Caco-2 (cell line): ENCODE results near the gene GSDME. TPM values are rescaled to one million over a fixed set of nuclear protein-coding genes. Genes with fewer than 3 reads are reported as not detected.

Source experiments
- BruUV-seq: library from RNA; stranded (reverse); fragments of 400-500 nt; replicated peaks from 2 replicates; lab custom pipeline; 2021; lab: Mats Ljungman, UMichigan
- CTCF ChIA-PET: fragments of 300-600 bp; sonication (Branson Sonifier 250); formaldehyde crosslinking; loops from one replicate; lab custom pipeline; 2022; ENCODE audit warnings: antibody characterized with exemption; lab: Charles Lee
- POLR2A ChIA-PET: fragments of 300-600 bp; sonication (Branson Sonifier 250); formaldehyde crosslinking; loops from one replicate; lab custom pipeline; 2022; ENCODE audit warnings: antibody characterized with exemption; lab: Charles Lee
- DNase-seq, 2 experiments: peaks; one replicate each; pipeline versions ENCODE4 v3.0.0 to v3.0.0-alpha.2; 2020 to 2022
- H3K27me3 ChIP-seq: replicated peaks from 2 replicates; pipeline ENCODE4 v1.6.0; 2011; ENCODE audit warnings: low read length; ENCODE audit not compliant: control insufficient read depth, insufficient read depth
- H3K36me3 ChIP-seq: 2 replicates; pipeline ENCODE4 v1.5.1; 2011; ENCODE audit warnings: low read length; ENCODE audit not compliant: control insufficient read depth, insufficient read depth
- H3K4me1 ChIP-seq: fragments of 250-450 bp; sonication (Bioruptor Pico); 2 replicates; pipeline ENCODE4 v1.5.1; 2020; ENCODE audit warnings: mild to moderate bottlenecking
- H3K4me3 ChIP-seq: 2 replicates; pipeline ENCODE4 v1.5.1; 2011; ENCODE audit warnings: low read depth, mild to moderate bottlenecking, control low read depth, low read length
- H3K9me3 ChIP-seq: fragments of 250-450 bp; sonication (Bioruptor Pico); 2 replicates; pipeline ENCODE4 v1.5.1; 2020; ENCODE audit warnings: mild to moderate bottlenecking, moderate library complexity
- H3K27ac Mint-ChIP-seq: one replicate; pipeline ENCODE4 v1.8.0; 2022; ENCODE audit warnings: mixed read lengths; ENCODE audit not compliant: unreplicated experiment
- H3K27me3 Mint-ChIP-seq: one replicate; pipeline ENCODE4 v1.8.0; 2022; ENCODE audit warnings: mixed read lengths; ENCODE audit not compliant: insufficient read depth, unreplicated experiment
- H3K36me3 Mint-ChIP-seq: one replicate; pipeline ENCODE4 v1.8.0; 2022; ENCODE audit warnings: mild to moderate bottlenecking, mixed read lengths; ENCODE audit not compliant: insufficient read depth, unreplicated experiment
- H3K4me1 Mint-ChIP-seq: one replicate; pipeline ENCODE4 v1.8.0; 2022; ENCODE audit warnings: low read depth, mixed read lengths; ENCODE audit not compliant: unreplicated experiment
- H3K4me3 Mint-ChIP-seq: one replicate; pipeline ENCODE4 v1.8.0; 2022; ENCODE audit warnings: mild to moderate bottlenecking, moderate library complexity, mixed read lengths; ENCODE audit not compliant: unreplicated experiment
- H3K9me3 Mint-ChIP-seq: one replicate; pipeline ENCODE4 v1.8.0; 2022; ENCODE audit warnings: mixed read lengths; ENCODE audit not compliant: unreplicated experiment
- CTCF ChIP-seq, 2 experiments: fragments of 200-600 bp in 1 of 2; IDR thresholded peaks; 1 replicate in 1 of 2; 2 replicates in 1 of 2; pipeline versions ENCODE4 v1.5.1 to v1.8.0; 2011 to 2022; ENCODE audit warnings: antibody characterized with exemption in 1 of 2, control low read depth in 1 of 2, inconsistent platforms in 1 of 2, low read depth in 1 of 2, low read length in 1 of 2, mild to moderate bottlenecking in 1 of 2, moderate library complexity in 1 of 2; ENCODE audit not compliant: insufficient read depth in 1 of 2, severe bottlenecking in 1 of 2, unreplicated experiment in 1 of 2
- intact Hi-C: fragments of 100-400 bp; cut with micrococcal nuclease; formaldehyde crosslinking; loops from one replicate; pipeline ENCODE4 v1.10.0; 2022; ENCODE audit not compliant: unreplicated experiment
- total RNA-seq: library from RNA; stranded (reverse); gene quantifications from 2 replicates; pipeline ENCODE4 v1.2.3, GENCODE V29; 2022

The GSDME gene
- total RNA-seq, 1 experiment from 2014 or later, result 35.2 TPM

DNA sequence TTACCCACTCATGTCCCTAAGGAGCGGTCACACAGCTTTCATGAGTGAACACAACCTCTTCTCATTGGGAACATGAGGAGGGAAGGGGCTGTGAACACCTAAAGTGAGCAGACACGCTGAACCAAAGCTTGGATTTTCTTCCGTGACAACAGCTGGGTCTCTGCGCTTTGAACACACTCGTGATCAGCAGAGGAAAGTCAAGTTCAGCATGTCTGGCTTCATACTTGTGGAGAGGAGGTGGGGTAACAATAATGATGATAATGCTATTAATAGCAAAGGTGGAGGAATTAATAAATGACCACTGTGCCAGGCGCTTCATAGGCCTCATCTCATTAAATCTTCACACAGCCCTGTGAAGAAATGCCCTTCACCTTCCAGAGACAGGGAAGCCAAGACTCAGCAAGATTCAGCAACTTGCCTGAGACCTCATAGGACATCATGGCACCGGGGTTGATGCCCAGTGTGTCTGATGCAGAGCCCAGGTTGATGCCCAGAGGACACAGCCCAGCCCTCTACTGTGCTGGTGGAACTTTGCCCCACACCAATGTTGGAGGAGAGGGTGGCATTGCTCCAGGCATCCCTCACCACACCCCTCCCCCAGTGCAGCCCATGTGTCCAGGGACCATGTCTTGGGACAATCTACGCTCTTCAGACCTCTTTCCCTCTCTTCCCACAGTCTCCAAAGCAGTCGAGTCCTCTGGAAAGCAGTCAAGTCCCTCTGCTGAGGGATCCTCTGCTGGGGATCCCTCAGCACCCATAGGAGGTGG, 40.6 kb downstream of the GSDME start:
- H3K4me3 ChIP-seq, result no peak overlapping the region
- ChIA-PET CTCF (interaction anchor here (0.6 to 1.1 kb wide), 4 partner anchors 14 to 398 kb away, joined by 3 to 7 read pairs (median 4); no protein-coding TSS in a partner anchor), POLR2A (no interaction called here)
- Mint-ChIP-seq H3K9me3 (no peaks in the 10 kb centered on the region), H3K36me3 (peaks cover 8% of the 10 kb centered on the region), H3K4me1 (peaks cover 2% of the 10 kb centered on the region), H3K4me3 (no peak overlapping the region), H3K27ac (no peak overlapping the region), H3K27me3 (no peaks in the 10 kb centered on the region)
- BruUV-seq, result no TSS peak
- intact Hi-C loops, result no loop called here
- DNase-seq, result no peak
- H3K4me1 ChIP-seq, result no peaks in the 10 kb centered on the region
- H3K36me3 ChIP-seq, result peaks cover 2% of the 10 kb centered on the region; the same call in 1 of the 2 replicates
- no peak for TF ChIP-seq CTCF (IDR thresholded peaks at IDR 0.05; ENCODE audit: insufficient read depth in 1 of 2, low read depth in 1 of 2, low read length in 1 of 2, severe bottlenecking in 1 of 2, unreplicated experiment in 1 of 2)
- H3K27me3 ChIP-seq, result no peaks in the 10 kb centered on the region
- no peaks in the 10 kb centered on the region for H3K9me3 ChIP-seq

DNA sequence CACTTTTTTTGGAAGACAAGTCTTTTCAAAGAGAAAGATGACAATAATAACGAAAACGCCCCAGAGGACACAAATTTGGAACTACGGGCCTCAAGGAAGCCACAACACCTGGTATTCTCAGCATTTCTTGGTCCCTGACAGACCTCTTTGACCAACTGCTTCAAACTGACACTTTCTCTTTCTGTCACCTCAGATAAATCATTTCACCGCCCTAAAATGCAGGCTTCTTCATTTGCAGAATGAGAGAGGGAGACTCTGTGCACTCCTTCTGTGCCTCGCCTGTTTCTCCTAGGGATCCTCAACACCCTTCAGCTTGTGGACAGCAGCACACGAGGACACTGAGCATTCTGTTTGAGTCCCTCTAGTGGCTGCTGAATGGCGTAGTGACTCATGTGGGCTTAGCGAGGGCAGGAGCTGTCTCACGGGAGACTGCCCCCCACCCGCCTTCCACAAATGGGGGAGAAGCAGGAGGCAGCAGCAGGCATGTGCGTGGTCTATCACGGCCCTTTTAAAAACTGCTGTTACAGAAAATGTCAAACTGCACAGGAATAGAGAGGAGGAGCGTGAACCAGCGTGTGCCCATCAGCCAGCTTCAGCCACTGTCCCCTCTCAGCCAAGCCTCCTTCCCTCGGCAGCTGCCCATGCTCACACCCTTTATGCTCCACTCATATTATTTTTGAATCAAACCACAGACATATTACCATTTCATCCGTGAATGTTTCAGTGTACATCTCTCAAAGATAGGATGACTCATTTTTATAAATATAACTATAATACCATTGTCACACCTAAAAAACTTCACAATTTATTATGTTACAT, 41.4 kb downstream of the GSDME start:
- intact Hi-C loops, result no loop called here
- POLR2A ChIA-PET, result no interaction called here

More for the DNA sequence above, 41.4 kb downstream of the GSDME start:
- Histone ChIP-seq H3K4me1 (no peaks in the 10 kb centered on the region), H3K9me3 (no peaks in the 10 kb centered on the region), H3K4me3 (no peak overlapping the region), H3K27me3 (no peaks in the 10 kb centered on the region), H3K36me3 (peaks cover 2% of the 10 kb centered on the region; the same call in 1 of the 2 replicates)
- peak; percentile 48 to 56 for TF ChIP-seq CTCF (IDR thresholded peaks at IDR 0.05; ENCODE audit: insufficient read depth in 1 of 2, low read depth in 1 of 2, low read length in 1 of 2, severe bottlenecking in 1 of 2, unreplicated experiment in 1 of 2)
- DNase-seq, result peak in 1 of 2 experiments; percentile 28
- Mint-ChIP-seq H3K9me3 (no peaks in the 10 kb centered on the region), H3K4me3 (no peak overlapping the region), H3K27ac (no peak overlapping the region), H3K4me1 (no peaks in the 10 kb centered on the region), H3K36me3 (peaks cover 8% of the 10 kb centered on the region), H3K27me3 (no peaks in the 10 kb centered on the region)
- no TSS peak for BruUV-seq
- CTCF ChIA-PET, result interaction anchor here (0.6 to 1.1 kb wide), 4 partner anchors 13 to 398 kb away, joined by 3 to 7 read pairs (median 4); no protein-coding TSS in a partner anchor
